Testis (tissue), 3 donors: ENCODE measurements around the gene LAMTOR4. TPM values are rescaled to one million over a fixed set of nuclear protein-coding genes. Genes with fewer than 3 reads are reported as not detected.
A peak's percentile ranks its signal among the peaks of the same experiment; 100 is the strongest.

Experiments used
- DNase-seq: peaks from one replicate; pipeline ENCODE4 v3.0.0-alpha.2; 2019
- H3K27ac ChIP-seq, 2 donors: fragments of 200-600 bp; sonication (generic); one replicate each; pipeline ENCODE4 v1.5.1; 2019
- H3K27me3 ChIP-seq: fragments of 200-600 bp; sonication (generic); one replicate; pipeline ENCODE4 v1.5.1; 2019
- H3K36me3 ChIP-seq: fragments of 200-600 bp; sonication (generic); one replicate; pipeline ENCODE4 v1.5.1; 2017; ENCODE audit warnings: low read depth; ENCODE audit errors: missing control alignments
- H3K4me1 ChIP-seq: fragments of 200-600 bp; sonication (generic); one replicate; pipeline ENCODE4 v1.5.1; 2019
- H3K4me3 ChIP-seq, 2 donors: fragments of 200-600 bp; sonication (generic); one replicate each; pipeline ENCODE4 v1.5.1; 2017 to 2019
- H3K9me3 ChIP-seq: fragments of 200-600 bp; sonication (generic); one replicate; pipeline ENCODE4 v1.5.1; 2017
- POLR2A ChIP-seq: fragments of 450-650 bp; IDR thresholded peaks from one replicate; pipeline ENCODE4 v1.6.1; 2017; ENCODE audit warnings: antibody characterized with exemption, mild to moderate bottlenecking, moderate library complexity
- WGBS, 2 donors: methylation state at CpG; one replicate each; pipeline ENCODE4 v1.1.5; 2018; 5-methylcytosine and 5-hydroxymethylcytosine counted together
- intact Hi-C: fragments of 100-400 bp; cut with DNase I; formaldehyde crosslinking; loops from one replicate; pipeline ENCODE4 v1.15.1; 2023; ENCODE audit warnings: low total_unique reads
- polyA plus RNA-seq: library from polyadenylated mRNA; stranded (reverse); fragments of 350-450 nt; fragmentation: Illumina TruSeq; extraction: RNeasy Lipid Tissue Mini Kit (QIAGEN cat#74804); gene quantifications from one replicate; pipeline ENCODE4 v1.2.3, GENCODE V29; 2014; ENCODE audit warnings: low read depth, low replicate concordance; ENCODE audit not compliant: insufficient read depth
- total RNA-seq, 2 donors: library from RNA; depleted of rRNA; stranded (reverse); fragments of >200 nt; gene quantifications; one replicate each; pipeline ENCODE4 v1.2.3, GENCODE V29; 2016
- TF ChIP-seq, protein P1 (sequence below), 3 experiments: fragments of 450-650 bp in 2 of 3; fragments of 200-600 bp in 1 of 3; sonication (generic) in 1 of 3; IDR thresholded peaks; one replicate each; pipeline ENCODE4 v1.5.1; 2016 to 2019; ENCODE audit warnings: antibody characterized with exemption in 3 of 3, mild to moderate bottlenecking in 2 of 3, moderate library complexity in 1 of 3

Gene LAMTOR4
- total and polyA plus RNA-seq, 3 donors from 2014 or later = 136 to 179 (median 144) TPM

DNA sequence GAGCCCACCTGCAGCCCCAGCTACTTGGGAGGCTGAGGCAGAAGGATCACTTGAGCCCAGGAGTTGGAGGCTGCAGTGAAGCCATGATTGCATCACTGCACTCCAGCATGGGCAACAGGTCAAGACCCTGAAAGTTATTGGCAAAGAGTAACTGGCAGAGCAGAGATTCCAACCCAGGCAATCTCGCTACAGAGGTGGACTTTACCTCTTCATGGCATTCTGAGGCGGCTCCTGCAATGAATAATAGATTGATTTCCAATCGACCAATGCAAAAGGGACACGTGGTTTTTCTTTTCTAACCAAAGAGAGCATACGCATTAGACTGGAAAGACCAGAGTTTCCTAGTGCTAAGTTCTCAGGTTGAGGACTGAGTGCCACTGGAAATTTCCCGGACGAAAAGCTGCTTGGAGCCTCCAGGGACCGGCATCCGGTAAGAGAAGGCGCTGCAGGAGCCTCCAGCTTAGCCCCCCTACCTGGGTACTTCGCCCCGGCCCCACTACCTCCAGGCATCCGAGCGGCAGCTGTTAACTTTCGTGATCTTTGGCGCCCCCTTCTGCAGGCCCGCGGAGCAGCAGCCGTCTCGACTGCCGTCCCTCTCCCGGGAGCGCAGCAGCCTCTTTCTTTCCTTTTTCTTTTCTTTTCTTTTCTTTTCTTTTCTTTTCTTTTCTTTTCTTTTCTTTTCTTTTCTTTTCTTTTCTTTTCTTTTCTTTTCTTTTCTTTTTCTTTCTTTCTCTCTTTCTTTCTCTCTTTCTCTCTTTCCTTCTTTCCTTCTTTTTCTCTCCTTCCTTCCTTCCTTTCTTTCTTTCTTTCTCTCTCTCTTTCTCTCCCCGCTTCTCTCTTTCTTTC is 17.9 kb upstream of the LAMTOR4 start:
- H3K9me3 ChIP-seq = no peaks in the 10 kb centered on the region
- no peaks in the 10 kb centered on the region for H3K27me3 ChIP-seq
- no peak for TF ChIP-seq POLR2A
- TF ChIP-seq, protein P1, sequence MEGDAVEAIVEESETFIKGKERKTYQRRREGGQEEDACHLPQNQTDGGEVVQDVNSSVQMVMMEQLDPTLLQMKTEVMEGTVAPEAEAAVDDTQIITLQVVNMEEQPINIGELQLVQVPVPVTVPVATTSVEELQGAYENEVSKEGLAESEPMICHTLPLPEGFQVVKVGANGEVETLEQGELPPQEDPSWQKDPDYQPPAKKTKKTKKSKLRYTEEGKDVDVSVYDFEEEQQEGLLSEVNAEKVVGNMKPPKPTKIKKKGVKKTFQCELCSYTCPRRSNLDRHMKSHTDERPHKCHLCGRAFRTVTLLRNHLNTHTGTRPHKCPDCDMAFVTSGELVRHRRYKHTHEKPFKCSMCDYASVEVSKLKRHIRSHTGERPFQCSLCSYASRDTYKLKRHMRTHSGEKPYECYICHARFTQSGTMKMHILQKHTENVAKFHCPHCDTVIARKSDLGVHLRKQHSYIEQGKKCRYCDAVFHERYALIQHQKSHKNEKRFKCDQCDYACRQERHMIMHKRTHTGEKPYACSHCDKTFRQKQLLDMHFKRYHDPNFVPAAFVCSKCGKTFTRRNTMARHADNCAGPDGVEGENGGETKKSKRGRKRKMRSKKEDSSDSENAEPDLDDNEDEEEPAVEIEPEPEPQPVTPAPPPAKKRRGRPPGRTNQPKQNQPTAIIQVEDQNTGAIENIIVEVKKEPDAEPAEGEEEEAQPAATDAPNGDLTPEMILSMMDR (IDR thresholded peaks at IDR 0.05) = peak; percentile 48 to 84 (median 83)
- H3K27ac ChIP-seq = no peak overlapping the region
- no peaks in the 10 kb centered on the region for H3K36me3 ChIP-seq
- DNase-seq = peak; percentile 90
- H3K4me1 ChIP-seq = peaks cover 14% of the 10 kb centered on the region
- no peak overlapping the region for H3K4me3 ChIP-seq
- 9 to 13% methylated on average over 24 of the region's 24 CpGs for WGBS, 2 donors
- intact Hi-C loops = no loop called here

DNA sequence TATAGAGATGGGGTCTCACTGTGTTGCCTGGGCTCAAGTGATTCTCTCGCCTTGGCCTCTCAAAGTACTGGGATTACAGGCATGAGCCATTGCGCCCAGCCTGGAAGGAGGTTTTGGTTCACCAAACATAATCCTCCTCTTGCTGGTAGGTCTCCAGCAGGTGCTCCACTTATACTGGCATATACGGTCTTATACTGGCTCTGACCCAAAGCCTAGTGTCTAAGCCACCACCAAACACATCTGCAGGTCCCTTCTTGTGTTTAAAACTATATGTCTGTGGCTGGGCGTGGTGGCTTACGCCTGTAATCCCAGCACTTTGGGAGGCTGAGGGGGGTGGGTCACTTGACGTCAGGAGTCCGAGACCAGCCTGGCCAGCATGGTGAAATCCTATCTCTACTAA is 16.6 kb upstream of the LAMTOR4 start:
- TF ChIP-seq, protein P1 (IDR thresholded peaks at IDR 0.05) = no peak
- TF ChIP-seq POLR2A = no peak
- intact Hi-C loops = no loop called here

DNA sequence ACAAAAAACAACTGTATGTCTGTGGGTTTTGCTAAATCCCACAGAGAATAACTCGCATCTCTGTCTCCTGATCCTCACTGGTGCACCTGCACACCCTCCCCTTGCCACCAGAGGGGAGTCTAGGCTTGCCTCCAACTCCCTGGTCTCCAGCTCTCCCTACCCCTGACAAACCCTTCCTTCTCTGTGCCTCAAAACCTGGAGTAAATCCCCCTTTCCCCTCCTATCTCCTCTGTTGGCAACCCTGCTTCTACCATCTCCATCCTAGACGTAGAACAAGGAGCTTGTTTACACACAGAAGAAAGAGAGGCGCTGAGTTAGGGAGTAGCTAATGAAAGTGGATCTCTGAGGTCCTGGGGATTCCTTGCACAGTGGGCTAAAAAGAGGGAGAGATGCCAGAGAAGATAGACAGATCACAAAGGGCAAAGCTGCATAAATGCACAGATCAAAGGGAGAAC is 16.0 kb upstream of the LAMTOR4 start:
- WGBS, 2 donors = 35 to 40% methylated on average over 3 of the region's 3 CpGs
- peak; percentile 78 for DNase-seq
- no peaks in the 10 kb centered on the region for H3K9me3 ChIP-seq
- no peaks in the 10 kb centered on the region for H3K36me3 ChIP-seq
- peak overlapping the region in 1 of 2 donors; percentile 9 for H3K27ac ChIP-seq
- no peak overlapping the region for H3K4me3 ChIP-seq
- H3K27me3 ChIP-seq = no peaks in the 10 kb centered on the region
- intact Hi-C loops = no loop called here
- TF ChIP-seq POLR2A = no peak
- TF ChIP-seq, protein P1 (IDR thresholded peaks at IDR 0.05) = peak; percentile 68 to 72 (median 69)
- peaks cover 14% of the 10 kb centered on the region for H3K4me1 ChIP-seq

More for the DNA sequence above, 16.6 kb upstream of the LAMTOR4 start:
- WGBS, 2 donors = 79 to 80% methylated on average over 7 of the region's 7 CpGs
- Histone ChIP-seq H3K27ac (no peak overlapping the region), H3K4me3 (no peak overlapping the region), H3K4me1 (peaks cover 14% of the 10 kb centered on the region), H3K36me3 (no peaks in the 10 kb centered on the region), H3K27me3 (no peaks in the 10 kb centered on the region), H3K9me3 (no peaks in the 10 kb centered on the region)
- no peak for DNase-seq

DNA sequence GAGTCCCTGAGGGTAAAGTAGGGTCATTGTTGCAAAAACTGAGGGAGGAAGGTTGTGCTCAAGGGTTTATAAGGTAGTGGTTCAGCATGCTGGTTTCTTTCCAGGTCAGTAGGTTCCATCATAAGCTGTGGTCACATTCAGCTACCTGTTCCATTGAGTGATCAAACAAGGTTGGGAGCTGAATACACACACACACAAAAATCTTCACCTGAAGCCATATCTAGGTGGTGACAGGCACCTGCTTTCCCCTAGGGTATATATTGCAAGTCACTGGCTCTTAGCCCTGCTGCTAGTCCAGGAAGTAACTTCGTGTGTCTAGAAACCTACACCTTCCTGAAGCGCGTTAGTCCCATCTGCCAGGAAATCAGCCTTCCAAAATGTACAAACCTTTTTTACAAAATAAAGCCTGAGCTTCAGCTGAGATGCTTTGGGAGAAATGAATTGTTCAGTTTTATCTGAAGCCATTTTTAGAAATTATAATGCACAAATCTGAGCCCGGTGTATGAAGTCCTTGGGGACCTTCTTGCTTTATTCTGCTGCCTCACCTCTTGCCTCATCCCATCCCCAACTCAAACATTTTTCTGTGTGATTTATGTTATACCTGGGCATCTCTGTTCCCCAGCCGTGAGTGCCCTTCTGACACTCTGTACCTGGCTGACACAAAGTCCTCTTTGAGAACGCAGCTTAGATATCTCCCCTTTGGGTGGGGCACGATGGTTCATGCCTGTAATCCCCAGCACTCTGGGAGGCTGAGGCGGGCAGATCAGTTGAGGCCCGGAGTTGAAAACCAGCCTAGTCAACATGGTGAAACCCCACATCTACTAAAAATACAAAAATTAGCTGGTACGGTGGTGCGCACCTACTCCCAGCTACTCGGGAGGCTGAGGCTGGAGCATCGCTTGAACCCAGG is 10.6 kb upstream of the LAMTOR4 start:
- H3K4me3 ChIP-seq = no peak overlapping the region
- TF ChIP-seq POLR2A = no peak
- TF ChIP-seq, protein P1 (IDR thresholded peaks at IDR 0.05) = no peak
- no peak for DNase-seq
- H3K9me3 ChIP-seq = no peaks in the 10 kb centered on the region
- peaks cover under 1% of the 10 kb centered on the region for H3K4me1 ChIP-seq
- no peaks in the 10 kb centered on the region for H3K27me3 ChIP-seq
- 83 to 87% methylated on average over 13 of the region's 13 CpGs for WGBS, 2 donors
- no peak overlapping the region for H3K27ac ChIP-seq
- intact Hi-C loops = no loop called here
- H3K36me3 ChIP-seq = no peaks in the 10 kb centered on the region
